ENCODE results near the gene ELOVL6.
A peak's percentile ranks its signal among the peaks of the same experiment; 100 is the strongest.

The ELOVL6 gene

DNA sequence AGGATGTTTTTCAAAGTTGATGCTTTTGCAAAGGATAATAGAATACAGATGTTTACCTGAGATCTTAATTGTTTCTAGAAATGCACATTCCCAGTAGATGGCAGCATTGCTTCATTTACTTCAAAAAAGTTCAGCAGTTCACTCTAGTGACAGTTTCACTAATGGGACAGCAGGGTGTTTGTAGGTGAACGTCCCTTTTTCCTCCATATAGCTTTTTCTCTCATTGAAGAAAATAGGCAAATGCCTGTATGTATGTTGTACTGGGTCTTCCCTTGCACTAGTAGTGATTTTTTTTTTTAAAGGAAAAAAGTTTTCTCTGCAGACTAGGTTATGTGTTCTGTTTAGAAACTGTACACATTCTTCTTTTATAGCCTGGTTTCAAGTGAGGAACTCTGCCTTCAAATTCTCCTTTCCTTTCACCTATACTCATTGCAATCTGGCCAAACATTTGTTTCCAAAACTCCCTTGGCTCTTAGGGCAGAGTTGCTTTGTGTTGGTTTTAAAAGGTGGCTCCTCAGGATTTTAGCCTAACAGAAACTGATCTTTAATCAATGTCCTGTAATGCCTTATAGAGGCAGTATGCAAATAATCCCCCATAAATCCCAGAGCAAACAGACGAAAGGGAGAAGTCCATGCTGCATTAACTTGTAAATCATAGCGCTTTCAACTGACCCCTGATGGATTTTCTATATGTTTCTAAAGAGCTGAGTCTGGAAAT is 199.4 kb downstream of the ELOVL6 start:
- TF ChIP-seq, protein P1, sequence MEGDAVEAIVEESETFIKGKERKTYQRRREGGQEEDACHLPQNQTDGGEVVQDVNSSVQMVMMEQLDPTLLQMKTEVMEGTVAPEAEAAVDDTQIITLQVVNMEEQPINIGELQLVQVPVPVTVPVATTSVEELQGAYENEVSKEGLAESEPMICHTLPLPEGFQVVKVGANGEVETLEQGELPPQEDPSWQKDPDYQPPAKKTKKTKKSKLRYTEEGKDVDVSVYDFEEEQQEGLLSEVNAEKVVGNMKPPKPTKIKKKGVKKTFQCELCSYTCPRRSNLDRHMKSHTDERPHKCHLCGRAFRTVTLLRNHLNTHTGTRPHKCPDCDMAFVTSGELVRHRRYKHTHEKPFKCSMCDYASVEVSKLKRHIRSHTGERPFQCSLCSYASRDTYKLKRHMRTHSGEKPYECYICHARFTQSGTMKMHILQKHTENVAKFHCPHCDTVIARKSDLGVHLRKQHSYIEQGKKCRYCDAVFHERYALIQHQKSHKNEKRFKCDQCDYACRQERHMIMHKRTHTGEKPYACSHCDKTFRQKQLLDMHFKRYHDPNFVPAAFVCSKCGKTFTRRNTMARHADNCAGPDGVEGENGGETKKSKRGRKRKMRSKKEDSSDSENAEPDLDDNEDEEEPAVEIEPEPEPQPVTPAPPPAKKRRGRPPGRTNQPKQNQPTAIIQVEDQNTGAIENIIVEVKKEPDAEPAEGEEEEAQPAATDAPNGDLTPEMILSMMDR (IDR thresholded peaks at IDR 0.05; ENCODE audit: insufficient read depth, low read depth, low read length, missing control alignments): peak; percentile 72
- DNase-seq (ENCODE audit: low read depth): peak; percentile 73
- H3K4me3 ChIP-seq (ENCODE audit: low read length): no peak overlapping the region

DNA sequence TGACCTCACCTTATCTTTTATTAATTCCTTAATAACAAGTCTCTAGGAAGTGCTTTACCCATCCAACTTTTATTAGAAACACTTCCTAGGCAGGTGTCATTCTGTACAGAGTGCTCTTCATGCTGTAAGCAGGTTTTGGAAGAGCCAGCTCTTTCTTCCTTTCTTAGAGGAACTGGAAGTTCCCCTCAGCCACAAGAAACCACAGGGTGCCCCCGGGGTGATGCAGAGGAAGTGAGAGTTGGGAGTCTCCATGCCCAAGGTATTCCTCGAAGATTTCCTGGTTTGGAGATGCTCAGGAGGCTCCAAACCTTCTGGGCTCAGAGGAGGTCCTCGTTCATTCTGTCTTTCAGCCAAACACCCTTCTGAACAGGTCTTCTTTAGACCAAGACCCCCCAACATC is 201.9 kb downstream of the ELOVL6 start:
- no peak overlapping the region for H3K4me3 ChIP-seq (ENCODE audit: low read length)
- TF ChIP-seq, protein P1 (IDR thresholded peaks at IDR 0.05; ENCODE audit: insufficient read depth, low read depth, low read length, missing control alignments): no peak
- peak; percentile 23 for DNase-seq (ENCODE audit: low read depth)

All from epithelial cell of esophagus (primary cell).